Measurements from ENCODE around the gene ZMAT5. TPM values are rescaled to one million over a fixed set of nuclear protein-coding genes. Genes with fewer than 3 reads are reported as not detected.

Gene ZMAT5
- total and polyA plus RNA-seq, 5 experiments from 2014 or later, result 17.5 to 58.5 (median 44.2) TPM

DNA sequence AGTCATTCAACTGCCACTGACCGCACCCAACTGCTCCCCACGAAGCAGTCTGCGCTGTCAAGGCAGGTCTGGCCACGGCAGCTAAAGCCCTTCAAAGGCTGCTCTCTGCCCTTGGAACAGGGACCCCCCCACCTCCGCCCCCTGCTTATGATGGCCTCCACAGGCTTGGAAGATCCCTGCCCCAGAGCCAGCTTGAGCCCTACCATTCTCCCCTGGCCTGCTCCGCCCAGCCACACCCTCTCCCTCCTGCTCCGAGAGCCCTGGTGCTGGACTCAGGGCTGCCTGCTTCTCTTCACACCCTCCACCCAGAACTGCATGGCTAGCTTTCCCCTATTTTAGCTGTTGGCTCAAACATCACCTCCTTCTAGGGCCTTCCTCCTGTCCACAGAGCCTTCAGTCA, 19.0 kb downstream of the ZMAT5 start:
- ATAC-seq (no peak), DNase-seq (no peak)
- Mint-ChIP-seq H3K27me3 (no peaks in the 10 kb centered on the region), H3K36me3 (peaks cover 0 to 39% (median 12%) of the 10 kb centered on the region in 3 donors), H3K9me3 (no peaks in the 10 kb centered on the region), H3K4me3 (no peak overlapping the region), H3K27ac (peak overlapping the region in 1 of 10 donors; percentile 8), H3K4me1 (peaks cover 7 to 13% (median 12%) of the 10 kb centered on the region in 4 donors)
- POLR2A ChIA-PET, result no interaction called here

DNA sequence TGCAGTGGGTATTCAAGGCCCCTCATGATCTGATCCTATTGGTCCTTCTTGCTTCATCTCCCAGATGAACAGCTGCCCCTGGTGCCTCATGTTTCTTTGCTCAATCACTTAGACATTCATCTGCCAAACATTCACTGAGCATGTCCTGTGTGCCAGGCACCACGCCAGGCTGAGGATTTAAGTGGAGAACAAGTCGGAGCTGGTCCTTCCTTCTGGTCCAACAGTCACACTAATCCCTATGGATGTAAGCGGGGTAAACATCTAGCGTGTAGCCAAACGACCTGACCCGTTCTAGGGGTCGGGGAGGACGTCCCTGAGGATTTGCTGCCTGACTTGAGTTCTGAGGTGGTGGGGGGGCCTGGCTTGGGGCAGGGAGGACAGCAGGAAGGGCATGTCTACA, 21.9 kb downstream of the ZMAT5 start:
- DNase-seq, result peak in 1 of 10 donors; percentile 45
- Mint-ChIP-seq H3K27ac (no peak overlapping the region), H3K4me1 (peaks cover 0 to 14% (median 8%) of the 10 kb centered on the region in 4 donors), H3K4me3 (no peak overlapping the region), H3K9me3 (no peaks in the 10 kb centered on the region), H3K27me3 (no peaks in the 10 kb centered on the region), H3K36me3 (peaks cover 0 to 51% (median 20%) of the 10 kb centered on the region in 3 donors)
- POLR2A ChIA-PET, result no interaction called here
- ATAC-seq, result no peak

GRCh38 chr22:29742326-29742725, 24.5 kb downstream of the ZMAT5 start:
- Mint-ChIP-seq H3K9me3 (no peaks in the 10 kb centered on the region), H3K4me3 (no peak overlapping the region), H3K36me3 (peaks cover 0 to 46% (median 22%) of the 10 kb centered on the region in 3 donors), H3K27me3 (no peaks in the 10 kb centered on the region), H3K27ac (peak overlapping the region in 5 of 10 donors; percentile 32 to 76 (median 55)), H3K4me1 (peaks cover 0 to 10% (median 4%) of the 10 kb centered on the region in 4 donors)
- ATAC-seq, result no peak
- POLR2A ChIA-PET, result interaction anchor here (0.8 kb wide), 1 partner anchor 16 kb away, joined by 3 read pairs; no protein-coding TSS in a partner anchor
- DNase-seq, result peak in 1 of 10 donors; percentile 23

- POLR2A ChIA-PET, result no interaction called here
- H3K27ac Mint-ChIP-seq, result peak overlapping the region in 3 of 10 donors; percentile 19 to 76 (median 32)
- H3K9me3 Mint-ChIP-seq, result no peaks in the 10 kb centered on the region
- peaks cover 0 to 10% (median 4%) of the 10 kb centered on the region in 4 donors for H3K4me1 Mint-ChIP-seq
- DNase-seq (no peak), ATAC-seq (no peak)
- H3K4me3 Mint-ChIP-seq, result no peak overlapping the region
- no peaks in the 10 kb centered on the region for H3K27me3 Mint-ChIP-seq
- peaks cover 0 to 47% (median 21%) of the 10 kb centered on the region in 3 donors for H3K36me3 Mint-ChIP-seq
Observed at GRCh38 chr22:29741926-29742325, 24.9 kb downstream of the ZMAT5 start.

DNA sequence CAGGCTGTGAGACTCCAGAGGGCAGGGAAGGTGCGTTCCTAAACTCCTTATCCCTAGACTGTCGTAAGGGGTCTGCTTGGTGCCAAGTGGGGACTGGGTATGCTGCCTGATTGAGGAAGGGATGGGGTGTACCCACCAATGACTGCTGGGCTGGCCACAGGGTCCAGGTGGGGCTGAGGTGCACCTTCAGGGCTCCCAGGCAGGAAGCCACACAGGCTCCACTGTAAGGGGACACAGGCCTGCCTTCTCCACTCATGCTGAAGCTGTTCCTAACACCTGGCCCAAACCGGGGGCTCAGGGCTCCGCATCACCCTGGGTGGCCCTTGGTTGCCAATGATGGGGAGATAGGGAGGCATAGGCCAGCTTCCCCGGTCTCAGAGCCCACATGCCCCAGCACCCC, 26.6 kb downstream of the ZMAT5 start:
- ATAC-seq (no peak), DNase-seq (peak in 1 of 10 donors; percentile 35)
- Mint-ChIP-seq H3K4me1 (peaks cover 0 to 10% (median 3%) of the 10 kb centered on the region in 4 donors), H3K36me3 (peaks cover 0 to 39% (median 17%) of the 10 kb centered on the region in 3 donors), H3K27me3 (no peaks in the 10 kb centered on the region), H3K4me3 (no peak overlapping the region), H3K9me3 (no peaks in the 10 kb centered on the region), H3K27ac (no peak overlapping the region)
- POLR2A ChIA-PET, result no interaction called here

- Mint-ChIP-seq H3K4me3 (no peak overlapping the region), H3K36me3 (peaks cover 0 to 36% (median 15%) of the 10 kb centered on the region in 3 donors), H3K4me1 (peaks cover 0 to 10% (median 5%) of the 10 kb centered on the region in 4 donors), H3K27ac (no peak overlapping the region), H3K9me3 (no peaks in the 10 kb centered on the region), H3K27me3 (no peaks in the 10 kb centered on the region)
- POLR2A ChIA-PET, result no interaction called here
- DNase-seq (peak in 1 of 10 donors; percentile 59), ATAC-seq (no peak)
Observed at GRCh38 chr22:29739346-29739875, 27.4 kb downstream of the ZMAT5 start.

DNA sequence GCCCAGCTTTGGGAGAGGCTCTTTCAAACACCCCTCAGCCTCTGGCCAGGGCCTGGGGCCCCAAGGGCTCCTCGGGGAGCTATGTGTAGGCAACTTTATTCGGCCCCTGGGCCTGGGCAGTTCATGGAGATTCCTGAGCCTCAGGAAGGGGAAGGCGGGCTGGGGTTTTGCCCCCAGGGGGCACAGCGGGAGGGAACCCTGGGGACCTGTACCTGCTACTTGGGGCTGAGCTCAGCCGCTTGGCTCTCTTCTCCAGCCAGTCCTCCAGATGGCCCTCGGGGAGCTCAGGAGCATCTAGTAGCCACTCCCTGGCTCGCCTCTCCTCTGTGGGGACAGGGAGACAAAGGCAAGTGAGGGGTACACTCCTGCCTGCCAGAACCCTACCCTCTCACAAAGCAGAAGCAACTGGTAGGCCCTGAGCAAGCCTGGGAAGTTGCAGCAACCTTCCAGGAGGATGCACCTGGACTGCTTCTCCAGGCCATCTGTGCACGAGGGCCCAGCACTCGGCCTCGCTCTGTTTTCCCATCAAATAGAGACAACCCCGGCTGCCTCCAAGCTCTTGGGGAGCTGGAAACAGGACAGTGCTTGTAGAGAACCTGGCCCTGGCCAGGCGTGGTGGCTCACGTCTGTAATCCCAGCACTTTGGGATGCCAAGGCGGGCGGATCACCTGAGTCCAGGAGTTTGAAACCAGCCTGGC, 28.5 kb downstream of the ZMAT5 start:
- Mint-ChIP-seq H3K9me3 (no peaks in the 10 kb centered on the region), H3K27me3 (no peaks in the 10 kb centered on the region), H3K27ac (no peak overlapping the region), H3K4me3 (no peak overlapping the region), H3K36me3 (peaks cover 0 to 32% (median 15%) of the 10 kb centered on the region in 3 donors), H3K4me1 (peaks cover 3 to 10% (median 6%) of the 10 kb centered on the region in 4 donors)
- peak in 1 of 10 donors; percentile 50 for DNase-seq
- POLR2A ChIA-PET, result no interaction called here
- no peak for ATAC-seq

GRCh38 chr22:29737251-29738117, 29.3 kb downstream of the ZMAT5 start:
- ATAC-seq (no peak), DNase-seq (no peak)
- peaks cover 3 to 7% (median 6%) of the 10 kb centered on the region in 4 donors for H3K4me1 Mint-ChIP-seq
- no peaks in the 10 kb centered on the region for H3K27me3 Mint-ChIP-seq
- no peak overlapping the region for H3K4me3 Mint-ChIP-seq
- POLR2A ChIA-PET, result interaction anchor here (0.7 kb wide), 1 partner anchor 346 kb away, joined by 4 read pairs; no protein-coding TSS in a partner anchor
- H3K27ac Mint-ChIP-seq, result peak overlapping the region in 1 of 10 donors; percentile 48
- peaks cover 0 to 30% (median 15%) of the 10 kb centered on the region in 3 donors for H3K36me3 Mint-ChIP-seq
- H3K9me3 Mint-ChIP-seq, result no peaks in the 10 kb centered on the region

GRCh38 chr22:29735416-29735815, 31.4 kb downstream of the ZMAT5 start:
- POLR2A ChIA-PET, result no interaction called here
- no peak overlapping the region for H3K4me3 Mint-ChIP-seq
- ATAC-seq (no peak), DNase-seq (no peak)
- H3K9me3 Mint-ChIP-seq, result no peaks in the 10 kb centered on the region
- peak overlapping the region in 1 of 10 donors; percentile 35 for H3K27ac Mint-ChIP-seq
- peaks cover 0 to 28% (median 7%) of the 10 kb centered on the region in 3 donors for H3K36me3 Mint-ChIP-seq
- H3K4me1 Mint-ChIP-seq, result peaks cover 0 to 5% (median 1%) of the 10 kb centered on the region in 4 donors
- no peaks in the 10 kb centered on the region for H3K27me3 Mint-ChIP-seq

- Mint-ChIP-seq H3K27ac (no peak overlapping the region), H3K36me3 (peaks cover 0 to 28% (median 7%) of the 10 kb centered on the region in 3 donors), H3K9me3 (no peaks in the 10 kb centered on the region), H3K4me1 (peaks cover 0 to 5% (median 1%) of the 10 kb centered on the region in 4 donors), H3K4me3 (no peak overlapping the region), H3K27me3 (no peaks in the 10 kb centered on the region)
- no peak for DNase-seq
- POLR2A ChIA-PET, result no interaction called here
- no peak for ATAC-seq
Observed at GRCh38 chr22:29734838-29735237, 32.0 kb downstream of the ZMAT5 start.

- DNase-seq (no peak), ATAC-seq (no peak)
- no peak overlapping the region for H3K27ac Mint-ChIP-seq
- H3K36me3 Mint-ChIP-seq, result peaks cover 0 to 26% (median 7%) of the 10 kb centered on the region in 3 donors
- POLR2A ChIA-PET, result no interaction called here
- no peaks in the 10 kb centered on the region for H3K9me3 Mint-ChIP-seq
- peaks cover 0 to 5% (median 1%) of the 10 kb centered on the region in 4 donors for H3K4me1 Mint-ChIP-seq
- no peaks in the 10 kb centered on the region for H3K27me3 Mint-ChIP-seq
- H3K4me3 Mint-ChIP-seq, result no peak overlapping the region
Observed at GRCh38 chr22:29734406-29734805, 32.4 kb downstream of the ZMAT5 start.

DNA sequence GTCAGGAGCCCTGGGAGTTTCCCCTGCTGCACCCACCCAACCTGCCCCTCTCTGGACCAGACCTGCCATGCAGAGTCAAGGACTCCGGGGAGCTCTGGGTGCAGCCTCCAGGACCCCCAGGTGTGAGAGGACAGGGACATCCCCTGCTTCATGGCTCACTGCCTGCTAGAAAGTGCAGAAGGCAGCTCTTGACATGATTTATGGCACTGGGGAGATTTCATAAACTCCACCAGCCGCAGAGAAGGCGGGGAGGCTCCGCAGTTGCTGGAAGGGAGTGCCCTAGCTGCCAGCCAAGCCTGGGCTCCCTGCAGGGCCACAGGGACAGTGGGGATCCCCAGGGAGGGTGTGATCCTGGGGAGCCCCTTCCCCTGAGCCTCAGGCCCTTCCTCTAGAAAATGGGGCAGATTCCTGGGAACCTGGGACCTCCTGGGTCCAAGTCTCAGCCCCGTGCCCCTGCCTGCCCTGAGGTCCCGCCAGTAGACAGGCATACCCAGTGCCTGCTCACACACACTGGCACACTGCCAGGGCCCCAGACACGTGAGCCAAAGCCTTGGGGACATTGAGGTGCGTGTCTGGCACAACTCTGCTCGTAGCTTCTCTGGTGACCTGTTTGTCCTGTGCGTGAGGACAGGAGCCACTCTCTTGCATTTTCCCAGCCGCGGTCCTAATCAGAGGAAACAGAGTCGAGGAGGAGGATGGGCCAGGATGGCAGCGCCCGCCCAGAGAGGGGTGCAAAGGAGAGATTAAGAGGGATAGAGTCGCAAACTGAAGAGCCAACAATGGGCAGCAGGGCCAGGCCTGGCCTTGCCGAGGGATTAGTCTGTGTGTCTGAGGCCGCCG, 33.2 kb downstream of the ZMAT5 start:
- Mint-ChIP-seq H3K4me1 (peaks cover 0 to 5% (median 1%) of the 10 kb centered on the region in 4 donors), H3K36me3 (peaks cover 0 to 26% (median 3%) of the 10 kb centered on the region in 3 donors), H3K9me3 (no peaks in the 10 kb centered on the region), H3K4me3 (no peak overlapping the region), H3K27ac (peak overlapping the region in 3 of 10 donors; percentile 29 to 60 (median 45)), H3K27me3 (no peaks in the 10 kb centered on the region)
- ATAC-seq (no peak), DNase-seq (no peak)
- POLR2A ChIA-PET, result interaction anchor here (0.6 kb wide), 1 partner anchor 167 kb away, joined by 3 read pairs; no protein-coding TSS in a partner anchor

Data from naive thymus-derived CD8-positive, alpha-beta T cell (primary cell).